Fibroblast of lung (primary cell): ENCODE results near the gene CHPF2. TPM values are rescaled to one million over a fixed set of nuclear protein-coding genes. Genes with fewer than 3 reads are reported as not detected.

Experiments used
- DNase-seq, 2 donors: peaks; one replicate each; pipeline versions ENCODE4 v3.0.0 to v3.0.0-alpha.2; 2010; ENCODE audit warnings: low read depth in 2 of 2
- H2AFZ ChIP-seq: 2 replicates; pipeline ENCODE4 v1.5.1; 2012; ENCODE audit warnings: low read length, control low read depth, inconsistent platforms
- H3K27ac ChIP-seq: 2 replicates; pipeline ENCODE4 v1.5.1; 2011; ENCODE audit warnings: low read length, control low read depth; ENCODE audit not compliant: insufficient read depth
- H3K27me3 ChIP-seq: 2 replicates; pipeline ENCODE4 v1.5.1; 2011; ENCODE audit warnings: mild to moderate bottlenecking, low read length; ENCODE audit not compliant: control insufficient read depth, insufficient read depth
- H3K36me3 ChIP-seq: 2 replicates; pipeline ENCODE4 v1.5.1; 2011; ENCODE audit warnings: low read length; ENCODE audit not compliant: control insufficient read depth, insufficient read depth
- H3K4me1 ChIP-seq: 2 replicates; pipeline ENCODE4 v1.5.1; 2011; ENCODE audit warnings: low read length; ENCODE audit not compliant: control insufficient read depth, insufficient read depth; ENCODE audit errors: extremely low read depth
- H3K4me2 ChIP-seq: 2 replicates; pipeline ENCODE4 v1.5.1; 2011; ENCODE audit warnings: low read length, control low read depth; ENCODE audit not compliant: insufficient read depth; ENCODE audit errors: extremely low read depth
- H3K4me3 ChIP-seq, 4 experiments: fragments of 200-600 bp in 1 of 4; sonication (generic) in 1 of 4; replicated peaks in 1 of 4; 2 replicates each; pipeline ENCODE4 v1.5.1; 2011 to 2016; ENCODE audit warnings: low read length in 4 of 4, low read depth in 3 of 4, mild to moderate bottlenecking in 3 of 4, control low read depth in 2 of 4, inconsistent platforms in 1 of 4, mixed read lengths in 1 of 4; ENCODE audit not compliant: insufficient read depth in 1 of 4; ENCODE audit errors: control extremely low read depth in 1 of 4
- H3K79me2 ChIP-seq: 2 replicates; pipeline ENCODE4 v1.5.1; 2012; ENCODE audit warnings: mild to moderate bottlenecking, low read length, inconsistent platforms; ENCODE audit not compliant: control insufficient read depth, insufficient read depth
- H3K9ac ChIP-seq: 2 replicates; pipeline ENCODE4 v1.5.1; 2011; ENCODE audit warnings: mild to moderate bottlenecking, low read length, control low read depth; ENCODE audit not compliant: insufficient read depth
- H3K9me3 ChIP-seq: 2 replicates; pipeline ENCODE4 v1.5.1; 2012; ENCODE audit warnings: low read depth, low read length; ENCODE audit not compliant: control insufficient read depth, insufficient read depth
- H4K20me1 ChIP-seq: 2 replicates; pipeline ENCODE4 v1.5.1; 2011; ENCODE audit warnings: low read length; ENCODE audit not compliant: control insufficient read depth, insufficient read depth; ENCODE audit errors: extremely low read depth
- CTCF ChIP-seq, 2 donors: IDR thresholded peaks in 1 of 2; conservative IDR thresholded peaks in 1 of 2; 1 replicate in 1 of 2; 2 replicates in 1 of 2; pipeline ENCODE4 v1.5.1; 2011 to 2012; ENCODE audit warnings: low read length in 2 of 2, control low read depth in 1 of 2, inconsistent platforms in 1 of 2, low read depth in 1 of 2, mild to moderate bottlenecking in 1 of 2
- EZH2 ChIP-seq: IDR thresholded peaks from 2 replicates; pipeline ENCODE4 v1.5.1; 2012; ENCODE audit warnings: low read length, control low read depth, mild to moderate bottlenecking; ENCODE audit errors: missing control alignments
- polyA plus RNA-seq, 2 donors: library from polyadenylated mRNA; depleted of rRNA in 1 of 2; stranded (reverse) in 1 of 2; unstranded in 1 of 2; fragments of >200 nt; gene quantifications; 2 replicates each; pipeline ENCODE4 v1.2.1, GENCODE V29; 2011 to 2012; ENCODE audit warnings: missing spikeins in 1 of 2
- total RNA-seq: library from RNA; depleted of rRNA; stranded (reverse); fragments of >200 nt; gene quantifications from 2 replicates; pipeline ENCODE4 v1.2.1, GENCODE V29; 2014

Gene CHPF2
- total and polyA plus RNA-seq, 2 donors (not counting 1 experiment from before 2014, with no cell fraction given), result 42.5 to 46.7 TPM

DNA sequence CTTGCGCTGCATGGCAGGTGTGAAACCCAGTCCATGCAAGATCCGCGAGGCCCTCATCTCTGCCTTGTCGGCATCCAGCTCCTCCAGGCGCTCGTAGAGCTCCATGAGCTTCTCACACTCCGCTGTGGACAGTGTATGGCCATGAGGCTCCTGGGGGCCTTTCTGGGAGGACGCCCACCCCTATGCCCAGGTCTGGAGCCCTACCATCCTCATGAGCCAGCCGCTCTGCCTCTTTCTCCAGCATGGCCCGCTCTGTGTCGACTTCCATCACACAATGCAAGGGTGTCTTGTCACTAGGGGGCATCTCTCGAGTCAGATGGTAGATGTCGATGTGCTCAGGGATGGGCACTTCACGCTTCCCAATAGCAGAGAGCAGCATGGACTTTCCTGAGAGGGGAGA, 8.6 kb upstream of the CHPF2 start:
- peaks cover 11% of the 10 kb centered on the region for H3K36me3 ChIP-seq

GRCh38 chr7:151225948-151226510, 6.3 kb upstream of the CHPF2 start:
- Histone ChIP-seq H3K27me3 (no peaks in the 10 kb centered on the region), H3K4me1 (peaks cover 5% of the 10 kb centered on the region), H2AFZ (no peak overlapping the region), H4K20me1 (no peaks in the 10 kb centered on the region), H3K36me3 (peaks cover 9% of the 10 kb centered on the region), H3K4me2 (peak overlapping the region; percentile 95), H3K79me2 (peaks cover 18% of the 10 kb centered on the region), H3K9me3 (no peaks in the 10 kb centered on the region), H3K4me3 (peak overlapping the region; percentile 80 to 88 (median 85)), H3K27ac (peak overlapping the region; percentile 89), H3K9ac (peak overlapping the region; percentile 81)
- TF ChIP-seq CTCF (conservative IDR thresholded peaks at IDR 0.05 in 1 of 2, IDR thresholded peaks at IDR 0.05 in 1 of 2; ENCODE audit: low read depth in 1 of 2, low read length in 2 of 2) (no peak), EZH2 (no peak)
- DNase-seq, result peak in 1 of 2 donors; percentile 9

More for the DNA sequence above, 8.6 kb upstream of the CHPF2 start:
- H3K4me3 ChIP-seq, result no peak overlapping the region
- peaks cover 5% of the 10 kb centered on the region for H3K4me1 ChIP-seq
- H2AFZ ChIP-seq, result no peak overlapping the region
- TF ChIP-seq EZH2 (no peak), CTCF (conservative IDR thresholded peaks at IDR 0.05 in 1 of 2, IDR thresholded peaks at IDR 0.05 in 1 of 2; ENCODE audit: low read depth in 1 of 2, low read length in 2 of 2) (no peak)
- H3K79me2 ChIP-seq, result peaks cover 18% of the 10 kb centered on the region
- no peak overlapping the region for H3K27ac ChIP-seq
- DNase-seq, result no peak
- no peaks in the 10 kb centered on the region for H3K27me3 ChIP-seq
- H3K9ac ChIP-seq, result no peak overlapping the region
- no peak overlapping the region for H3K4me2 ChIP-seq
- H4K20me1 ChIP-seq, result no peaks in the 10 kb centered on the region
- H3K9me3 ChIP-seq, result no peaks in the 10 kb centered on the region

DNA sequence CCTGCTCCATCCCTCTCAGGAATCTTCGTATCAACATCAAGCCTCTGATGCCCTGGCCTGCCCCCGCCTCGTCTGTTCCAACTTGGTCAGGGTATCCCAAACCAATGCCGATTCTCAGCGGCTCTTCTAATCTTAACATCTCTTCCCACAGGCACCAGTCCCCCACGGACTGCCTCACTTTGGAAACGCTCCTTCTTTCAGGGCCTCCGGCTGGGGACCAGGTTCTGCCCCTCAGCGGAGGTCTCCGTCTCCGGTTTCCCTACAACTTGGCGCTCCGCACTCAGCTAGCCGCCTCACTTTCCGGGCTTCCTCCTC, 5.8 kb upstream of the CHPF2 start:
- H3K4me2 ChIP-seq, result peak overlapping the region; percentile 95
- peak overlapping the region; percentile 80 to 88 (median 85) for H3K4me3 ChIP-seq
- H3K27ac ChIP-seq, result peak overlapping the region; percentile 89
- H3K27me3 ChIP-seq, result no peaks in the 10 kb centered on the region
- H3K79me2 ChIP-seq, result peaks cover 18% of the 10 kb centered on the region
- H3K36me3 ChIP-seq, result peaks cover 9% of the 10 kb centered on the region
- peaks cover 5% of the 10 kb centered on the region for H3K4me1 ChIP-seq
- no peaks in the 10 kb centered on the region for H4K20me1 ChIP-seq
- peak overlapping the region; percentile 81 for H3K9ac ChIP-seq
- H3K9me3 ChIP-seq, result no peaks in the 10 kb centered on the region
- DNase-seq, result no peak
- peak overlapping the region; percentile 80 for H2AFZ ChIP-seq
- TF ChIP-seq EZH2 (no peak), CTCF (conservative IDR thresholded peaks at IDR 0.05 in 1 of 2, IDR thresholded peaks at IDR 0.05 in 1 of 2; ENCODE audit: low read depth in 1 of 2, low read length in 2 of 2) (no peak)
